Measurements from ENCODE around the gene SYDE2. TPM values are rescaled to one million over a fixed set of nuclear protein-coding genes. Genes with fewer than 3 reads are reported as not detected.
A peak's percentile ranks its signal among the peaks of the same experiment; 100 is the strongest.
"Not testable (repeated sequence)": the region's sequence is repeated elsewhere in the genome, so short reads cannot be mapped to it uniquely, and the experiment has no call there.

SYDE2 gene
- 4.0 and 5.9 TPM in 2 replicates for total RNA-seq

DNA sequence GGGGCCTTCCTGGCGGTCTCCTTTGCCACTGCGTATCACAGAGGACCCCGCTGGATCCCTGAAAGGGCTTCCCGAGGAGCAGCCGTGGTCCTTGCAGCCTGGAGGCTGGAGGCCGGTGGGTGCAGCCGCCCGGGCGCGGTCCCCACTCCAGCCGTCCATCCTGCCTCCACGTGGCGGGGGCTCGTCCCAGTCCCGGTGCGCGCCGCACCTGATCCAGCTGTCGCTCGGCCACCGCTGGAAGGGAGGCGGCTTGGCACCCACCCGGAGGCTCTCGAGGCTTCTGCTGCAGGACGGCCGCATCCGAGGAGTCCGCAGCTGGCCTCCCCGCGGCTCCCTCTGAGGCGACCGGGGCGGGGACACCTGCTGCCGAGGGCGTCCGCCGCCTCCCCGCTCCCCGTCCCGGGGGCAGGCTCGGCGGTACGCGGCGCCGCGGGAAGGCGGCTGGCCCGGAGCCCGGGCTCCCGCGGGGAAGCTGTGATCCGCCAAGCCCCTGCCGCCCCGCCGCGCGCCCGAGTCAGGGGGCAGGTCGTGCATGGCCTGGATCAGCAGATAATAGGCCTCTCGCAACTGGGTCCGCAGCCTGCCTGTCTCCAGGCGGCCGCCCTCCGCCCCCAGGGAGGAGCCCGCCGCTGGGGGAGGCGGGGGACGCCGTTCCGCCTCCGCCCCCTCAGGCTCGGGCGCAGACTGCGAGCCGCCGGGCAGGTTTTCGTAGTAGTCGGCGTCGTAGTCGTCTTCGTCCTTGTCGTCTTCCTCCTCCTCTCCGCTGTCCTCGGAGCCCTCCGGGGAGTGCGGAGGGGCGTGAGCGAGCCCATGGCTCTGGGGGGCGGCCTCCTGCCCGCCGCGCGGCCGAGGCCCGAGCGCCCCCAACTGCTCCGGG lies at the start of gene SYDE2:
Gene SYDE2 (minus strand): TSS at position 554 of the 877 bp plus-strand sequence. CDS start 20 bp downstream, at position 534.
- peak; percentile 22 for DNase-seq (ENCODE audit: low read depth, low spot score)

DNA sequence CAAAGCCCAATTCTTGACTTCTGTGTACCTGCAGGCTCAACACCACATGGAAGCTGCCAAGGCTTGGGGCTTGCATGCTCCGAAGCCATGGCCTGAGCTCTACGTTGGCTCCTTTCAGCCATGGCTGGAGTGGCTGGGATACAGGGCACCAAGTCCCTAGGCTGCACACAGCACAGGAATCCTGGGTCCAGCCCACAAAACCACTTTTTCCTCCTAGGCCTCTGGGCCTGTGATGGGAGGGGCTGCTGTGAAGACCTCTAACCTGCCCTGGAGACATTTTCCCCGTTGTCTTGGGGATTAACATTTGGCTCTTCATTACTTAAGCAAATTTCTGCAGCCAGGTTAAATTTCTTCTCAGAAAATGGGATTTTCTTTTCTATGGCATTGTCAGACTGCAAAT lies 48.2 kb upstream of the SYDE2 start:
- DNase-seq (ENCODE audit: low read depth, low spot score) = not testable (repeated sequence)

DNA sequence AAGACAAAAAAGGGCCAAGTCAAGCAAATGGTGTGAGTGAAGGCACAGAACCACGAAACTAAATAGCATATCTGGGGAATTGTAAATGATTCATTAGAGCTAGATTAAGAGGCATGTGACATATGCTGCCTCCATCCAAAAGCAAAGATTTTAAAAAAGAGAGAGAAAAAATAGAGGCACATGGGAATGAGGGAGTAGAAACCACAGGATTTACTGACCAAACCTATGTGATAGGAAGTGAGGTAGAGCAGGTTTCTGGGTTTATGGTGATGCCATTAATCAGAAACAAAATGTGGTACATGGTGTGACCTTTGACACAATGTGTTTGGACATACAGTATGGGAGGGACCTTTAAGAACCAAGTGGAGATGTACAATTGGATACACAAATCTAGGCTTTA lies 45.1 kb upstream of the SYDE2 start:
- no peak for DNase-seq (ENCODE audit: low read depth, low spot score)

DNA sequence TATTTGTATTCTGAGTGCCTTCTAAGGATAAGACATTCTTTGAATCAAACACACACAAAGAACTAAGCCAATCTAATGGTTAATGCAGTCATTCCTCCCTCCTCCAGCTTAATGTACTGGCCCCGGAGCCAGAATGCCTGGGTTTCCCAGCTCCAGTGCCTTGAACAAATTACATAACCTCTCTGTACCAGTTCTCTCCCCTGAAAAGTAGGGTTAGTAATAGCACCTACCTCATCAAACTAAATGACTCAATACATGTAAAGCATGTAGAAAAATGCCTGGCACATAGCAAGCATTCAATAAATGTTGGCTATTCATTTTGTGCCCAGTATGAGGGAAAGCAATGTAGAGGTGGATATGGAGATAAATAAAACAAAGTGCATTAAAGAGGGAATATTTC lies 44.6 kb upstream of the SYDE2 start:
- no peak for DNase-seq (ENCODE audit: low read depth, low spot score)

DNA sequence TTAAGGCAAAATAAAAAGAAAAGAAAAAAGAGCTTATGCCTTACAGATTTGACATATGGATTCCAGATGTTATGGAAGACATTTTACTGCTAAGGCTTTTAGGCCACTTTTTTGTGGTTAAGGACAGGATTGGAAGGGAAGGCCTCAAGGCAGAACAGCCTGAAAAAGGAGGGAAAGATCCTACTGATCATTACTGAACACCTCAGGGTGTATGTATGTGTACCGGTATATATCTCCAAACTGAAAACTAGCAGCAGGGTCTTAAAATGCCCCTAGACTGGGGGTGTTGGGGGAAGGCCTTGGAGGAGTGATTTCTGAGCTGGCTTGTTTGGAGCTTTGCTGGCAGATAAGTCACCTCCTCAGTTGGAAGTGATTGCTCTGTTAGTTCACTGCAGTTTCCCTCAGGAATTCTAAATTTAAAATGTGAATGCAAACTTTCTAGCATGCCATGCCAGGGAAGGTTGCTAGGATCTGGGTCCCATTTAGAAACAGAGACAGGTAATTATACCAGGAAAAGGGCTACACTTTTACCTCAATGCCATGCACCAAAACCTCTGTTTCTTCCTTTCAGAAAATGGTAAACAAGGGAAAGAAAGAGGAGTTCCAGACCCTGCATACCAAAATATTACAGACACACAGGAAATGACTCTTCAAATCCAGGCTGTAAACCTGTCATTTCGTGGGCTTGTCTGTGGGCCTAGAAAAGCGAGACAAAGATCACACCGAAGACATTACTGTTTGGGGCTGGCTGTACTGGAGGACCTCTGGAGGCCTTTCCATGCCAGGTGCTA lies 43.6 kb upstream of the SYDE2 start:
- no peak for DNase-seq (ENCODE audit: low read depth, low spot score)

- no peak for DNase-seq (ENCODE audit: low read depth, low spot score)
Observed at GRCh38 chr1:85243372-85243771, 42.6 kb upstream of the SYDE2 start.

GRCh38 chr1:85240643-85241042 lies 39.8 kb upstream of the SYDE2 start:
- DNase-seq (ENCODE audit: low read depth, low spot score) = no peak

DNA sequence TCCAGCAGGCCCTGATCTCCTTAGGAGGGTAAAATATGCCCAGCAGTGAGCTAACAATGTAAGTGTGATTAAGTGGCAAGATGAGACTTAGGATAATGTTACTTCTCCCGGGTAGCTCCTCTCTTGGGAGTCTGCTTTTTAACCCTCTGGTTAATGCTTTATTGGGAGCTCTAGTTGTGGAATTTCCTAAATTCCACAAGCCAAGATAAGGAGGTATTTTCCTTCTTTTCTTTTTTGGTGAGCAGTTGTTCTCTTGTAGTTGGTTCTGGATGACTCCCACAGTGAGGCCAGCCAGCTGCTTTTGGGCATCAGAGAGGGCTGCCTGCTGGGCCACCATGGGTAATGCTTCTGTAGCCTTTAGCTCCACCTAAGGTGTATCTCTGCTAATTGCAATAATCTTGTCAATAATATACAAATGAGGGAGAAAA lies 39.4 kb upstream of the SYDE2 start:
- DNase-seq (ENCODE audit: low read depth, low spot score) = no peak

DNA sequence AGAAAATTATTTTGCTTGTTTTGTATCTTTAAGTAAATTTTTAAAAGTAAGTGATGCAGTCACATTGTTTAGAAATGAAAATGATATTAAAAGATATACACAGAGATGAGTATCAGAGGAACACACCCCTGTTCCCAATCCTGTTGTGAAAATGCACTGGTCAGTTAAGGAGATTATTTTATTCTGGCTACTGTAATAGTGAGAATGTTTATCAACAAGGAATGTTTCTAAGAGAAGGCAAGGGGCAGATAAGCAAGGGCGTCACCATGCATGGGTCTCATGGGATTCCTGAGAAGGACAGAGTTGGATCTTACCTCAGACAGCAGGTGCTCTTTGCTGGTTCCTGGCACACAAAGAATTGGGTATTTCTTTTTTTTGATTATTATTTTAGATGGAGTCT lies 36.8 kb upstream of the SYDE2 start:
- no peak for DNase-seq (ENCODE audit: low read depth, low spot score)

- DNase-seq (ENCODE audit: low read depth, low spot score) = no peak
Observed at GRCh38 chr1:85230305-85230977, 29.6 kb upstream of the SYDE2 start.

DNA sequence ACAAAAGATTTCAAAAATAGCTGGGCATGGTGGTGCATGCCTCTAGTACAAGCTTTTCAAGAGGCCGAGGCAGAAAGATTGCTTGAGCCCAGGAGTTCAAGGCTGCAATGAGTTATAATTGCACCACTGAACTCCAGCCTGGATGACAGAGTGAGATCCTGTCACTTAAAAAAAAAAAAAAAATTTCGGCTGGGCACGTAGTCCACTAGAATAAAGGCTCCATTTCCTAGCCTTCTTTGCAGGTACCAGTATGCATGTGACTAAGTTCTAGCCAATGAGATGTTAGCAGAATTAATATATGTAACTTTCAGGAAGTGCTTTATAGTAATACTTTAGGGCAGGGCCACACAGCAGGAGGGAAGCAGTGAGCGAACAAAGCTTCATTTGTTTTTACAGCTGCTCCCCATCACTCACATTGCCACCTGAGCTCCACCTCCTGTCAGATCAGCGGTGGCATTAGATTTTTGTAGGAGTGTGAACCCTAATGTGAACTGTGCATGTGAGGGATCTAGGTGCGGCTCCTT lies 28.8 kb upstream of the SYDE2 start:
- no peak for DNase-seq (ENCODE audit: low read depth, low spot score)

GRCh38 chr1:85228972-85229371 lies 28.2 kb upstream of the SYDE2 start:
- no peak for DNase-seq (ENCODE audit: low read depth, low spot score)

- no peak for DNase-seq (ENCODE audit: low read depth, low spot score)
Observed at GRCh38 chr1:85225624-85226380, 25.0 kb upstream of the SYDE2 start.

- DNase-seq (ENCODE audit: low read depth, low spot score) = no peak
Observed at GRCh38 chr1:85224734-85225623, 24.2 kb upstream of the SYDE2 start.

DNA sequence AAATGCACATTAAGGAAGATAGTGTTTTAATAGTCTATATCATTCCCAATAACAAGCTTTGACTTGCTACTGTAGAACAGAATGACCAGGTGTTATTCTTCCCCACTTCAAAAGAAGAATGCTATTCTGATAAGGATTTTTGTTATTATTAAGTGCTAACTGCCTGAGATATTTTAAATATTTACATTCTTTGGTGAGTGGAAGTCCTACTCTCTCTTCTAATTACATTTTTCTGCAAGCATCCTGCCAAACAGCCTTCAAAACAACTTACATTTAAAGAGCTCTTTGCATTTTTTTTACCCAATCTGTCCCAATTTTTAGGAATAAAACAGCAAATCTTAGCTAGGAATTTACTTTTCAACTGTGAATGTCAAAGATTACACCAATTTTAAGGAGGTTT lies 23.5 kb upstream of the SYDE2 start:
- no peak for DNase-seq (ENCODE audit: low read depth, low spot score)

- DNase-seq (ENCODE audit: low read depth, low spot score) = no peak
Observed at GRCh38 chr1:85223334-85223733, 22.5 kb upstream of the SYDE2 start.

DNA sequence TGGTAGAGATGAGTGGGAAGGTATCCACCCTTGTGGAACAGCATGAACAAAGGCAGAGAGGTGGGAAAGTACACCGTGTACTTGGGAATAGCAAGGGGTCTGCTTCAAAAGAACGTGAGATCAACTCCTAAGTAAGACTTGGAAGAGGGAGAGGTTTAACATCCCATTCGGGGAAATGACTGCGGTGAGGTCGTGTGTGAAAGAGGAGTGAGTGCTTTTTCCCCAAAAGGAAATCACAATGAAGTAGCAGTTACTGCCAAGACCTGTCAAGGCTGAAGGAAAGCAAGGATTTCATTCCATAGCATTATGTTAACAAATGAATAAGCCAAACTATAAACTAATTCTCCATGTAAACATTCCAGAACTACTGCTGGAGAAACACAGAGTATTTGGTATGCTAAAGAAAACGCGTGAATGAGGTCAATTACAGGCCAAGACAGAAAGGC lies 20.0 kb upstream of the SYDE2 start:
- DNase-seq (ENCODE audit: low read depth, low spot score) = no peak

GRCh38 chr1:85219853-85220610 lies 19.2 kb upstream of the SYDE2 start:
- DNase-seq (ENCODE audit: low read depth, low spot score) = no peak

DNA sequence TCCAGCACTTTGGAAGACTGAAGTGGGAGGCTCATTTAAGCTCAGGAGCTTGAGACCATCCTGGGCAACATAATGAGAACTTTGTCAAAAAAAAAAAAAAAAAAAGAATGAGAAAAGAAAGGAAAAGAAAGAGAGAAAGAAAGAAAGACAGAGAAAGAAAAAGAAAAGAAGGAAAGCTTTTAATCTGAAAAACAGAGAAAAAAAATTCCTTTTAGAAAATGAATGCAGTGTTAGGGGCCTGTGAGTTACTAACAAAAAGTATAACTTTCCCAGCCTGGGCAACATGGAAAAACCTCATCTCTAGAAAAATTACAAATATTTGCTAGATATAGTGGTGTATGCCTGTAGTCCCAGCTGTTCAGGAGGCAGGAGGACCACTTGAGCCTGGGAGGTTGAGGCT lies 15.9 kb upstream of the SYDE2 start:
- DNase-seq (ENCODE audit: low read depth, low spot score) = no peak

Measured in pulmonary artery endothelial cell (primary cell).